GM12892 (cell line): ENCODE data around the gene SCAPER.

Experiments
- POLR2A ChIP-seq: IDR thresholded peaks from 2 replicates; pipeline ENCODE4 v1.6.1; 2011; ENCODE audit warnings: low read depth, low read length, control low read depth
- TAF1 ChIP-seq: IDR thresholded peaks from 2 replicates; pipeline ENCODE4 v1.6.1; 2011; ENCODE audit warnings: low read depth, mild to moderate bottlenecking, control low read depth, low read length, borderline replicate concordance

DNA sequence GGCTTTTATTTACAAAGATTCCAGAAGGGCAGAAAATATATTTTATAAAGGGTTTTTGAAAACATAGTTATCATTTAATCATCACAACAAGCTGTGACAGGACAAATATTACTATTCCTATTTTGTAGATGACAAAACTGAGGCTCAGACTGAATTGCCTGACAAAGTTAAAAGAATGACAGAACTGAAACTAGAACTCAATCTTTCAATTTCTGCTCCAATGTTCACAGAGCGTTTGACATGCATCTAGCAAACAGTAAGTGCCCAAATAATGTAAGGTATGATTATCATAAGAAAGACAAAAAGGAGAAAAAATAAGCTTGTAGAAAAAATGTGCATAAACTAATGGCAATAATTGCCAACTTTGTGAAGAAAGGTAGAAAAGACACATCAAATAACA is 61.9 kb downstream of the SCAPER start:
- TF ChIP-seq POLR2A = no peak
- TF ChIP-seq TAF1 = no peak
